Kidney epithelial cell (primary cell): ENCODE measurements around the gene SPEF2. TPM values are rescaled to one million over a fixed set of nuclear protein-coding genes. Genes with fewer than 3 reads are reported as not detected.
"Not testable (repeated sequence)": the region's sequence is repeated elsewhere in the genome, so short reads cannot be mapped to it uniquely, and the experiment has no call there.

Experiments used
- DNase-seq: peaks from one replicate; pipeline ENCODE4 v3.0.0-alpha.2; 2010; ENCODE audit warnings: low read depth
- H3K27me3 ChIP-seq: 2 replicates; pipeline ENCODE4 v1.6.0; 2011; ENCODE audit warnings: low read length; ENCODE audit not compliant: control insufficient read depth, insufficient read depth
- H3K36me3 ChIP-seq: 2 replicates; pipeline ENCODE4 v1.5.1; 2011; ENCODE audit warnings: low read length; ENCODE audit not compliant: control insufficient read depth, insufficient read depth
- H3K4me3 ChIP-seq: 2 replicates; pipeline ENCODE4 v1.5.1; 2011; ENCODE audit warnings: low read depth, mild to moderate bottlenecking, control low read depth, low read length
- CTCF ChIP-seq: IDR thresholded peaks from 2 replicates; pipeline ENCODE4 v1.5.1; 2011; ENCODE audit warnings: mild to moderate bottlenecking, moderate library complexity, low read length, control low read depth, inconsistent platforms; ENCODE audit not compliant: insufficient read depth, poor library complexity, severe bottlenecking
- total RNA-seq: library from RNA; depleted of rRNA; stranded (reverse); fragments of >200 nt; gene quantifications from 2 replicates; pipeline ENCODE4 v1.2.3, GENCODE V29; 2015

Gene SPEF2
- total RNA-seq, 1 donor from 2014 or later = 3.2 TPM

DNA sequence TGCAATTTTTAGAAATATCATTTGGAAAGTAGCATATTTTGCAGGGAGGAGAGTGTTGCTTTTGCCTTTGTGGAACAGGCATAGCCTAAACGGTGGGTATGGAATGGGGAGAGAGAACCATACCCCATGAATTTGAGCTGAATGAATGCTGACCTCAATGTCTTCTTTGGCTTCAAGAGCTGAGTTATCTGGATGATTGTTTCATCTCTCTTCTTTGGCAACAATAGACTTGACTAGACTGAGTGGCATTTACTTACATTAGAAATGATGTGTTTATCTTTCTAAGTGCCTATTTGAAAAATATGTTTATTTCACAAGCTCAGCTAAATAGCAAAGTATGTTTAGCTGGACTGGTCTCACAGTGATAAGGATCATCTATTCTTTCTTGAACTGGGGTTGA is 42.8 kb downstream of the SPEF2 start:
- H3K4me3 ChIP-seq = no peak overlapping the region

GRCh38 chr5:35664584-35664983 is 46.9 kb downstream of the SPEF2 start:
- Histone ChIP-seq H3K27me3 (no peaks in the 10 kb centered on the region), H3K36me3 (no peaks in the 10 kb centered on the region), H3K4me3 (no peak overlapping the region)
- no peak for DNase-seq
- TF ChIP-seq CTCF = no peak

More for the DNA sequence above, 42.8 kb downstream of the SPEF2 start:
- Histone ChIP-seq H3K27me3 (no peaks in the 10 kb centered on the region), H3K36me3 (no peaks in the 10 kb centered on the region)
- DNase-seq = no peak
- TF ChIP-seq CTCF = no peak

DNA sequence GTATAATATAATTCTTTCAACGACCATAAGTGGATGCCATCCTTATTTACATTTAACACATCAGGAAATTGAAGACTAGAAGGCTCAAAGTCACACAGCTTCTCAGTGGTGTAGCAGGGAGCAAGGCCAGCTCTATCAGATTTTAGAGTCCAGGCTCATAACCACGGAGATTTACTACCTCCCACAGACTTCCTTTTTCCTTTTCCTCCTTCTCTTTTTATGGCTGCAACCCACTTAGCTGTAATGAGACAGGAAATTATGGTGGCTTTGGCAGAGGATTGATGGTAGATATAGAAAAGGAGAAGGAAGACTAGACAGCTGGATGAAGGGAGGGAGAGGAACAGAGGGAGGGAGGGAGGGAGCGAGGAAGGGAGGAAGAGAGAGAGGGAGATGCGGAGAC is 47.4 kb downstream of the SPEF2 start:
- no peak for TF ChIP-seq CTCF
- no peak overlapping the region for H3K4me3 ChIP-seq
- no peaks in the 10 kb centered on the region for H3K27me3 ChIP-seq
- no peak for DNase-seq
- no peaks in the 10 kb centered on the region for H3K36me3 ChIP-seq

DNA sequence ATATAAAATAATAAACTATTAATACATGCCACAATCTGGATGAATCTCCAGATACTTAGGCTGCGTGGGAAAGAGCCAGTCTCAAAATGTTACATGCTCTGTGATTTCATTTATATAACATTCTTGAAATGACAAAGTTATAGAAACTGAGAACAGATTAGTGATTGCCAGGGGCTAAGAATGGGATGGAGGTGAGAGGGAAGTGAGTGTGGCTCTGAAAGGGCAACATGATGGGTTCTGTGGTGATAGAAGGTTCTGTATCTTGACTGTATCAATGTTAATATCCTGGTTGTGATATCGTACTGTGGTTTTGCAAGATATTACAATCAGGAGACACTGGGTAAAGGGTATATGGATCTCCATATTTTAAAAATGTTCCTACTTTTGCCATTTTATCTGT is 50.7 kb downstream of the SPEF2 start:
- Histone ChIP-seq H3K4me3 (no peak overlapping the region), H3K36me3 (no peaks in the 10 kb centered on the region), H3K27me3 (no peaks in the 10 kb centered on the region)
- no peak for TF ChIP-seq CTCF
- no peak for DNase-seq

GRCh38 chr5:35668794-35669193 is 51.1 kb downstream of the SPEF2 start:
- Histone ChIP-seq H3K36me3 (no peaks in the 10 kb centered on the region), H3K27me3 (no peaks in the 10 kb centered on the region), H3K4me3 (no peak overlapping the region)
- TF ChIP-seq CTCF = no peak
- no peak for DNase-seq

DNA sequence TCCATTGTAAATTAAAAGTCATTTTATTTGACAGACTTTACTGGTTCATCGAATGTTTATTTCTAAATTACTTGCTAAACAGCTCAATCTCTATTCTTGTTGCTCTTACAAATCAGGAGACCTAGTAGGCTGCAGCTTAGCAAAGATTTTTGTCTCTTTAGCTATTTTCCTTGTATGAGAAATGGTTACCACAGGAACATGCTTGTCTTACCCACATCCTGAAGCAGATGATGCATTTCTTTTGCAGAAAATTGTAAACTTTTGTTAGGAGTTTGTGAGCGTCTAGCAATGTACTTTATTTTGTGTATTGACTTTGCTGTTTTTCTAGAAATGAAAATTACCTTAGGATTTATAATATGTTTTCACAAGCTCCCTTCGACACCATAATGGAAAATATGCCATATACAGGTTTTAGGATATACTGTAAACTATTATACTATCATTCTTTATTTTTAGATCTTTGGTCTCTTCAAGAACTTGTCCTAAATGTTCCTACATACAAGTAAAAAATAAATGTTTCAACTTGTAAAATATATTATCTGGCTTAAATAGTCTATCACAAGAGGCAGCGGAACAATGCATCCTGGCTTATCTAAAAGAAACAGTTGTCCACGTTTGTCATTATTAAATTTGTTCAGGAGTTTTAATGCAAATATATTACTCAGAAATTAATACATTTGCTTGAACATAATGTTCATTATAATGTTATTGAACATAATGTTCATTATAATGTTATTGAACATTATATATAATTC is 54.1 kb downstream of the SPEF2 start:
- no peak for DNase-seq
- no peak overlapping the region for H3K4me3 ChIP-seq
- TF ChIP-seq CTCF = no peak
- H3K27me3 ChIP-seq = no peaks in the 10 kb centered on the region
- no peaks in the 10 kb centered on the region for H3K36me3 ChIP-seq

GRCh38 chr5:35672296-35672655 is 54.6 kb downstream of the SPEF2 start:
- H3K36me3 ChIP-seq, DNase-seq, H3K4me3 ChIP-seq, H3K27me3 ChIP-seq: not testable (repeated sequence)
